SK-N-MC (cell line): ENCODE measurements around the gene TMEM38A.
"Not testable (repeated sequence)": the region's sequence is repeated elsewhere in the genome, so short reads cannot be mapped to it uniquely, and the experiment has no call there.

ENCODE experiments used
- DNase-seq: peaks from one replicate; pipeline ENCODE4 v3.0.0-alpha.2; 2011; ENCODE audit warnings: low read depth, low spot score
- H3K27ac ChIP-seq: fragments of 200-600 bp; sonication (generic); 2 replicates; pipeline ENCODE4 v1.5.1; 2016; ENCODE audit warnings: mixed run types
- H3K36me3 ChIP-seq: fragments of 200-600 bp; sonication (generic); 2 replicates; pipeline ENCODE4 v1.6.1; 2017; ENCODE audit warnings: antibody characterized with exemption, low read length, mixed read lengths; ENCODE audit not compliant: insufficient read depth
- H3K4me3 ChIP-seq: fragments of 200-600 bp; sonication (generic); 2 replicates; pipeline ENCODE4 v1.5.1; 2016
- H3K9ac ChIP-seq: fragments of 200-600 bp; sonication (generic); 2 replicates; pipeline ENCODE4 v1.8.0; 2017; ENCODE audit warnings: mixed run types, mixed read lengths; ENCODE audit not compliant: insufficient read length
- H3K9me3 ChIP-seq: fragments of 200-600 bp; sonication (generic); 2 replicates; pipeline ENCODE4 v1.6.1; 2017; ENCODE audit warnings: low read depth, mild to moderate bottlenecking, antibody characterized with exemption, low read length, moderate library complexity, mixed read lengths
- EZH2 ChIP-seq: fragments of 200-600 bp; sonication (generic); IDR thresholded peaks from one replicate; pipeline ENCODE4 v1.6.1; 2017; ENCODE audit warnings: antibody characterized with exemption
- FOXP2 ChIP-seq: optimal IDR thresholded peaks from 2 replicates; pipeline ENCODE3; 2011; ENCODE audit warnings: mild to moderate bottlenecking, moderate library complexity; ENCODE audit not compliant: insufficient read depth; ENCODE audit errors: extremely low read length, control extremely low read depth
- POLR2AphosphoS5 ChIP-seq: IDR thresholded peaks from 2 replicates; pipeline ENCODE4 v1.6.1; 2012; ENCODE audit warnings: mild to moderate bottlenecking, low read depth, low read length, borderline replicate concordance

The TMEM38A gene

GRCh38 chr19:16649734-16650133, 11.2 kb upstream of the TMEM38A start:
- TF ChIP-seq EZH2 (no peak), POLR2AphosphoS5 (no peak), FOXP2 (no peak)
- Histone ChIP-seq H3K4me3 (no peak overlapping the region), H3K27ac (peak overlapping the region; percentile 26; the same call in 1 of the 2 replicates), H3K9ac (no peak overlapping the region), H3K36me3 (peaks cover 81% of the 10 kb centered on the region), H3K9me3 (no peaks in the 10 kb centered on the region)
- peak; percentile 5 for DNase-seq

- TF ChIP-seq FOXP2 (no peak), EZH2 (no peak), POLR2AphosphoS5 (peak; percentile 25; the same call in 1 of the 2 replicates)
- Histone ChIP-seq H3K27ac (no peak overlapping the region), H3K36me3 (peaks cover 80% of the 10 kb centered on the region), H3K9me3 (no peaks in the 10 kb centered on the region), H3K9ac (no peak overlapping the region), H3K4me3 (no peak overlapping the region)
- no peak for DNase-seq
Measured at GRCh38 chr19:16650821-16651220, 10.1 kb upstream of the TMEM38A start.

GRCh38 chr19:16651421-16652188, 9.3 kb upstream of the TMEM38A start:
- H3K9ac ChIP-seq, H3K4me3 ChIP-seq, DNase-seq, H3K27ac ChIP-seq, H3K9me3 ChIP-seq: not testable (repeated sequence)
- H3K36me3 ChIP-seq: peaks cover 79% of the 10 kb centered on the region

- H3K27ac ChIP-seq: no peak overlapping the region
- no peak overlapping the region for H3K4me3 ChIP-seq
- TF ChIP-seq EZH2 (no peak), POLR2AphosphoS5 (no peak), FOXP2 (no peak)
- DNase-seq: no peak
- H3K36me3 ChIP-seq: peaks cover 77% of the 10 kb centered on the region
- no peak overlapping the region for H3K9ac ChIP-seq
- H3K9me3 ChIP-seq: no peaks in the 10 kb centered on the region
Measured at GRCh38 chr19:16652854-16653253, 8.1 kb upstream of the TMEM38A start.

- Histone ChIP-seq H3K36me3 (peaks cover 89% of the 10 kb centered on the region), H3K9ac (no peak overlapping the region), H3K27ac (no peak overlapping the region), H3K4me3 (no peak overlapping the region), H3K9me3 (no peaks in the 10 kb centered on the region)
- no peak for DNase-seq
- TF ChIP-seq EZH2: no peak
- TF ChIP-seq FOXP2: no peak
- no peak for TF ChIP-seq POLR2AphosphoS5
Measured at GRCh38 chr19:16654140-16654539, 6.8 kb upstream of the TMEM38A start.

- H3K36me3 ChIP-seq: peaks cover 86% of the 10 kb centered on the region
- TF ChIP-seq EZH2 (no peak), FOXP2 (no peak), POLR2AphosphoS5 (no peak)
- H3K27ac ChIP-seq: no peak overlapping the region
- no peak overlapping the region for H3K9ac ChIP-seq
- no peak for DNase-seq
- H3K9me3 ChIP-seq: no peaks in the 10 kb centered on the region
- no peak overlapping the region for H3K4me3 ChIP-seq
Measured at GRCh38 chr19:16654627-16655026, 6.3 kb upstream of the TMEM38A start.

GRCh38 chr19:16655727-16656126, 5.2 kb upstream of the TMEM38A start:
- peaks cover 81% of the 10 kb centered on the region for H3K36me3 ChIP-seq
- no peak overlapping the region for H3K27ac ChIP-seq
- H3K4me3 ChIP-seq: no peak overlapping the region
- no peaks in the 10 kb centered on the region for H3K9me3 ChIP-seq
- no peak overlapping the region for H3K9ac ChIP-seq
- TF ChIP-seq FOXP2 (no peak), EZH2 (no peak), POLR2AphosphoS5 (no peak)
- no peak for DNase-seq

GRCh38 chr19:16657384-16657783, 3.6 kb upstream of the TMEM38A start:
- Histone ChIP-seq H3K27ac (no peak overlapping the region), H3K4me3 (no peak overlapping the region), H3K9me3 (no peaks in the 10 kb centered on the region), H3K9ac (no peak overlapping the region), H3K36me3 (peaks cover 64% of the 10 kb centered on the region)
- TF ChIP-seq FOXP2: no peak
- TF ChIP-seq EZH2: no peak
- TF ChIP-seq POLR2AphosphoS5: no peak
- DNase-seq: no peak

GRCh38 chr19:16659464-16659831, 1.5 kb upstream of the TMEM38A start:
- Histone ChIP-seq H3K9me3 (no peaks in the 10 kb centered on the region), H3K9ac (peak overlapping the region; percentile 92), H3K4me3 (peak overlapping the region; percentile 92), H3K27ac (peak overlapping the region; percentile 96; the same call in 1 of the 2 replicates), H3K36me3 (peaks cover 44% of the 10 kb centered on the region)
- no peak for DNase-seq
- TF ChIP-seq EZH2: no peak
- TF ChIP-seq POLR2AphosphoS5: no peak
- no peak for TF ChIP-seq FOXP2
